Adipocyte (in vitro differentiated cells): ENCODE measurements around the gene YY1.
A peak's percentile ranks its signal among the peaks of the same experiment; 100 is the strongest.
"Not testable (repeated sequence)": the region's sequence is repeated elsewhere in the genome, so short reads cannot be mapped to it uniquely, and the experiment has no call there.

ENCODE experiments used
- DNase-seq: peaks from one replicate; pipeline ENCODE4 v3.0.0-alpha.2; 2015; ENCODE audit warnings: low read depth
- H3K27me3 ChIP-seq: replicated peaks from 2 replicates; pipeline ENCODE4 v1.7.0; 2013; ENCODE audit warnings: mild to moderate bottlenecking, low read length, moderate library complexity; ENCODE audit not compliant: control insufficient read depth, insufficient read depth
- H3K36me3 ChIP-seq: 2 replicates; pipeline ENCODE4 v1.7.0; 2013; ENCODE audit warnings: low read length, mild to moderate bottlenecking, moderate library complexity; ENCODE audit not compliant: control insufficient read depth, insufficient read depth, severe bottlenecking
- H3K4me1 ChIP-seq: 2 replicates; pipeline ENCODE4 v1.7.0; 2013; ENCODE audit warnings: mild to moderate bottlenecking, low read length, moderate library complexity; ENCODE audit not compliant: control insufficient read depth, insufficient read depth
- H3K4me3 ChIP-seq: 2 replicates; pipeline ENCODE4 v1.7.0; 2013; ENCODE audit warnings: mild to moderate bottlenecking, low read length, moderate library complexity
- H3K9ac ChIP-seq: 2 replicates; pipeline ENCODE4 v1.7.0; 2013; ENCODE audit warnings: mild to moderate bottlenecking, low read length, moderate library complexity
- H3K9me3 ChIP-seq: 2 replicates; pipeline ENCODE4 v1.7.0; 2013; ENCODE audit warnings: mild to moderate bottlenecking, low read length, moderate library complexity; ENCODE audit not compliant: control insufficient read depth

YY1 gene

DNA sequence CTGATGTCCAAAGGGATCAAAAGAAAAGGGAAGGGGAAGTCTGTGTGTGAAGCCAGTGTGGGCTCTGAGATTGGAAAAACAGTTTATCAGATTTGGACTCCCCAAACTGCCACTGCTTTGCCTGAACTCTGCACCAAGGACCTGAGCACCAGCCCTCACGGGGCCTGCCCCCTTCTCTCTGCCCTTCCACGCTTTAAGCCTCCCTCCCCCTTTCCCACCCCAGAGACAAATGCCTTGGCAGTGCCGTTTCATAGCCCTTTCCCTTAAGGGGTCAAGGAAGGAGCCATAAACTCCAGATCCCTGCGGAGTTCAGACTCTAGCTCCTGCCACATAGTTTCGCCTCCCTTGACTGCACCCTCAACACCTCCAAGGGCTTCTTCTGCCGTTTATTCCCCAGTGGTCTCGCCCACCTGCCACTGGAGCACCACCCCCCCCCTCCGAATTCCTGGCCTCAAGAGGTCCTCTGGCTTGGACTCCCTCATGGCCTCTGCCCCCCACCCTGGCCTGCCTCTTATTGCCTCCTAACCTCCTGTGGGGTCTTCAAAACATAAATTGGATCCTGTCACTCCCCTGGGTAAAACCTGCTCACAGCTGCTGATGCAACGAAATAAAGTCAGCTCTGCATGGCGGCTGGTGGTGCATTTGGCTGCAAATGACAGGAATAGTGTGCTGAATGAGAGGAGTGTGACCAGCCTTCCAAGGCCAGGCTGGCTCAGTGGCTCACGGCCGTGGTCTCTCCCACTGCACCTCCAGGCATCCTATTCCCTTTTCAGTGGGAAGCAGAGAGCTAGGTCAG, 48.5 kb downstream of the YY1 start:
- H3K4me3 ChIP-seq, result no peak overlapping the region
- H3K9me3 ChIP-seq, result no peaks in the 10 kb centered on the region
- H3K27me3 ChIP-seq, result no peaks in the 10 kb centered on the region
- peaks cover 33% of the 10 kb centered on the region for H3K4me1 ChIP-seq
- DNase-seq, result no peak
- no peak overlapping the region for H3K9ac ChIP-seq
- no peaks in the 10 kb centered on the region for H3K36me3 ChIP-seq

DNA sequence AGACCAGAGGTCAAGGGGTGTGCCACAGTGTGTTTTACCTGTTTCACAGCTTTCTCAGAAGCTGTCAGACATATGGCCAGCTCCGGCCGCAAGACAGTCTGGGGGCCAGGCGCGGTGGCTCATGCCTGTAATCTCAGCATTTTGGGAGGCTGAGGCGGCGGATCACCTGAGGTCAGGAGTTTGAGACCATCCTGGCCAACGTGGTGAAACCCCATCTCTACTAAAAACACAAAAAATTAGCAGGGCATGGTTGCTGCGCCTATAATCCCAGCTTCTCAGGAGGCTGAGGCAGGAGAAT, 49.0 kb downstream of the YY1 start:
- H3K4me3 ChIP-seq, H3K9me3 ChIP-seq, DNase-seq, H3K9ac ChIP-seq, H3K27me3 ChIP-seq, H3K36me3 ChIP-seq: not testable (repeated sequence)
- H3K4me1 ChIP-seq, result peaks cover 29% of the 10 kb centered on the region

- H3K9me3 ChIP-seq, result no peaks in the 10 kb centered on the region
- no peak overlapping the region for H3K4me3 ChIP-seq
- no peaks in the 10 kb centered on the region for H3K27me3 ChIP-seq
- H3K9ac ChIP-seq, result no peak overlapping the region
- DNase-seq, result no peak
- H3K4me1 ChIP-seq, result peaks cover 28% of the 10 kb centered on the region
- no peaks in the 10 kb centered on the region for H3K36me3 ChIP-seq
Observed at GRCh38 chr14:100288382-100289185, 49.6 kb downstream of the YY1 start.

GRCh38 chr14:100289916-100290606, 51.1 kb downstream of the YY1 start:
- Histone ChIP-seq H3K9ac (no peak overlapping the region), H3K36me3 (no peaks in the 10 kb centered on the region), H3K9me3 (no peaks in the 10 kb centered on the region), H3K4me1 (peaks cover 38% of the 10 kb centered on the region), H3K27me3 (no peaks in the 10 kb centered on the region), H3K4me3 (no peak overlapping the region)
- DNase-seq, result no peak

- Histone ChIP-seq H3K4me1 (peaks cover 40% of the 10 kb centered on the region), H3K36me3 (no peaks in the 10 kb centered on the region), H3K9ac (no peak overlapping the region), H3K4me3 (no peak overlapping the region), H3K9me3 (no peaks in the 10 kb centered on the region), H3K27me3 (no peaks in the 10 kb centered on the region)
- DNase-seq, result no peak
Observed at GRCh38 chr14:100290607-100291304, 51.8 kb downstream of the YY1 start.

- Histone ChIP-seq H3K27me3 (no peaks in the 10 kb centered on the region), H3K4me1 (peaks cover 36% of the 10 kb centered on the region), H3K9ac (no peak overlapping the region), H3K36me3 (no peaks in the 10 kb centered on the region), H3K9me3 (no peaks in the 10 kb centered on the region), H3K4me3 (no peak overlapping the region)
- no peak for DNase-seq
Observed at GRCh38 chr14:100291305-100292075, 52.5 kb downstream of the YY1 start.

DNA sequence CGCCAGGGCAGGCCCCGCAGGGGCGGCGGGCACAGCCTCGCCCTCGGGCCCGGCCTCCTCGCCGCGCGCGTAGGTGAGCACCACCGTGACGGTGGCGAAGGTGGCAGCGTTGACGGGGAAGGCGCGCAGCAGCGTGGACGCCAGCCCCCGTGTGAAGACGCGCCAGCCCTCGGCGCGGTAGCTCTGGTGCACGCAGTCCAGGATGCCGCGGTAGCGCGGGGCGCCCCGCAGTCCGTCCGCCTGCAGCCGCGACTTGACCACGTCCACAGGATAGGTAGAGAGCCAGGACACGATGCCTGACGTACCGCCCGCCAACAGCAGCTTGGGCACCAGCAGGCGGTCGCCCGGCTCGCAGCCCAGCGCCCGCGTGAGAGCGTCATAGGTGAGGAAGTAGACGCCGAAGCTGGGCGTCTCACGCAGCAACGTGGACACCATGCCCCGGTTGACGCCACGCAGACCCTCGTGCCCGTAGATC, 53.4 kb downstream of the YY1 start:
- Histone ChIP-seq H3K36me3 (no peaks in the 10 kb centered on the region), H3K9me3 (no peaks in the 10 kb centered on the region), H3K27me3 (no peaks in the 10 kb centered on the region), H3K9ac (no peak overlapping the region), H3K4me1 (peaks cover 42% of the 10 kb centered on the region), H3K4me3 (no peak overlapping the region)
- DNase-seq, result no peak

GRCh38 chr14:100292776-100293461, 54.0 kb downstream of the YY1 start:
- H3K36me3 ChIP-seq, result no peaks in the 10 kb centered on the region
- H3K4me3 ChIP-seq, result no peak overlapping the region
- H3K9me3 ChIP-seq, result no peaks in the 10 kb centered on the region
- peaks cover 48% of the 10 kb centered on the region for H3K4me1 ChIP-seq
- no peak for DNase-seq
- no peaks in the 10 kb centered on the region for H3K27me3 ChIP-seq
- no peak overlapping the region for H3K9ac ChIP-seq

DNA sequence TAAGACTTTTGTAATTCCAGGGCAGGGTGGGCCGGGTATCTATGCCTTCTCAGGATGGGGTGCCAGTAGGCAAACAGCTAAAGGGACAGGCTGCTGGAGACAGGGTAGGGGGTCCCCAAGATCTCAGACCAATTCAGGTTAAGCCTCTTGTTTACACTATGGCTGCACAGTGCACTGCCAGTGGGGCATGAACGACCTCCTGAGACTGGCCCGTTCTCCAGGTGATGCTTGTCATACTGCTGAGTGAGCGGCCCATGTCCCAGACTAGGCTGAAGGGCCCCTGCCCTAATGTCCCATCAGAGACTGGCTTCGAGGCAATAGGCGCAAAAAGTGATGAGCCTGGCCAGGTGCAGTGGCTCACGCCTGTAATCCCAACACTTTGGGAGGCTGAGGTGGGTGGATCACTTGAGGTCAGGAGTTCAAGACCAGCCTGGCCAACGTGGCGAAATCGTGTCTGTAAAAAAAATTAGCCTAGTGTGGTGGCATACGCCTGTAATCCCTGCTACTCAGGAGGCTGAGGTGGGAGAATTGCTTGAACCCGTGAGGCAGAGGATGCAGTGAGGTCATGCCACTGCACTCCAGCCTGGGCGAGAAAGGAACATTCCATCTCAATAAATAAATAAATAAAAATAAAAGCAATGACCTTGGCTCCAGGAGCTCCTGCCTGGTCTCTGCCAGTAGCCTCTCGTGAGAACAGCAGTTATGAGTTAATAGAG, 54.7 kb downstream of the YY1 start:
- Histone ChIP-seq H3K4me1 (peaks cover 47% of the 10 kb centered on the region), H3K36me3 (no peaks in the 10 kb centered on the region), H3K27me3 (no peaks in the 10 kb centered on the region), H3K9ac (peak overlapping the region; percentile 31), H3K4me3 (peak overlapping the region; percentile 35), H3K9me3 (no peaks in the 10 kb centered on the region)
- DNase-seq, result no peak
